IMR-90 (cell line): Measurements from ENCODE around the gene KIF18B.

Experiments
- BHLHE40 ChIP-seq: fragments of 150-350 bp; IDR thresholded peaks from 2 replicates; pipeline ENCODE4 v1.6.1; 2016; ENCODE audit warnings: mild to moderate bottlenecking, low read depth, low read length
- CTCF ChIP-seq: conservative IDR thresholded peaks from 2 replicates; pipeline ENCODE4 v1.5.1; 2012; ENCODE audit warnings: mild to moderate bottlenecking, low read depth, low read length, improper control_type of control experiment
- FOS ChIP-seq: fragments of 150-350 bp; IDR thresholded peaks from 2 replicates; pipeline ENCODE4 v1.6.1; 2016; ENCODE audit warnings: low read depth, low read length
- MAFK ChIP-seq: IDR thresholded peaks from 2 replicates; pipeline ENCODE4 v1.6.1; 2012; ENCODE audit warnings: low read depth, low read length, improper control_type of control experiment
- POLR2A ChIP-seq: IDR thresholded peaks from 2 replicates; pipeline ENCODE4 v1.6.1; 2012; ENCODE audit warnings: mild to moderate bottlenecking, low read depth, low read length
- RAD21 ChIP-seq: IDR thresholded peaks from 2 replicates; pipeline ENCODE4 v1.6.1; 2012; ENCODE audit warnings: low read length, improper control_type of control experiment
- RFX5 ChIP-seq: IDR thresholded peaks from 2 replicates; pipeline ENCODE4 v1.8.0; 2012; ENCODE audit warnings: low read depth, mild to moderate bottlenecking, low read length, moderate library complexity
- SMC3 ChIP-seq: fragments of 150-350 bp; IDR thresholded peaks from 2 replicates; pipeline ENCODE4 v1.6.1; 2016; ENCODE audit warnings: low read depth, mild to moderate bottlenecking, antibody characterized with exemption, low read length, moderate library complexity
- USF2 ChIP-seq: fragments of 150-350 bp; IDR thresholded peaks from 2 replicates; pipeline ENCODE4 v1.6.1; 2017; ENCODE audit warnings: mild to moderate bottlenecking, antibody characterized with exemption, low read length, low read depth

GRCh38 chr17:44881145-44881544 lies 66.4 kb downstream of the KIF18B start:
- TF ChIP-seq CTCF (no peak), BHLHE40 (no peak), POLR2A (no peak), FOS (no peak), SMC3 (no peak), USF2 (no peak), RAD21 (no peak), MAFK (no peak), RFX5 (no peak)
